K562 (cell line): ENCODE data around the gene RPP38.

ENCODE experiments used
- FOXP1 ChIP-seq: sonication (generic); formaldehyde crosslinking; IDR thresholded peaks from 2 replicates; pipeline ENCODE4 v1.8.0; 2022; ENCODE audit warnings: mild to moderate bottlenecking, missing genetic modification reagents
- SMC3 ChIP-seq: conservative IDR thresholded peaks from 2 replicates; pipeline ENCODE4 v1.6.1; 2011; ENCODE audit warnings: low read depth, low read length, improper control_type of control experiment; ENCODE audit not compliant: insufficient read depth

DNA sequence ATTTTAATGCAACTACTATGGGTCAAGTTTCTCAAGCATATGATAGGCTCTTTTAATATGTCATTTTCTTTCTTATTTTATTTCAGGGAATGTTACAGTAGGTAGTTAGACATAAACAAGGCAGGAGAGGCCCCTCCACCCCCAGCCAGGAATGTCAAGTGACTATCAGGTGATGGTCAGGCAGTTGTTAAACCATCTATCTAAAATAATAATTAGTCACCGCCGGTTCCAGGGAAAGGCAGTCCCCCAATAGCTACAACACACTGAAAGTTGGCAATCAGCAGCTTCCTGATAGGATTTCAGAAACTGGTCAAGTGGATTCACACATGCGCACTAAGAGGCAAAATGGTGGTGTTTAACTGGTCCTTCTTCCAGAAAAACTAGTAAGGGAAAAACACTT is 44.1 kb upstream of the RPP38 start:
- TF ChIP-seq FOXP1 (CRISPR knock-in tag) = no peak
- no peak for TF ChIP-seq SMC3
